Right hindlimb (tissue), 1 donor: Measurements from ENCODE around the gene IGLL5.
A peak's percentile ranks its signal among the peaks of the same experiment; 100 is the strongest.

Experiments used
- DNase-seq: peaks from one replicate; pipeline ENCODE4 v3.0.0-alpha.2; 2018

The IGLL5 gene

DNA sequence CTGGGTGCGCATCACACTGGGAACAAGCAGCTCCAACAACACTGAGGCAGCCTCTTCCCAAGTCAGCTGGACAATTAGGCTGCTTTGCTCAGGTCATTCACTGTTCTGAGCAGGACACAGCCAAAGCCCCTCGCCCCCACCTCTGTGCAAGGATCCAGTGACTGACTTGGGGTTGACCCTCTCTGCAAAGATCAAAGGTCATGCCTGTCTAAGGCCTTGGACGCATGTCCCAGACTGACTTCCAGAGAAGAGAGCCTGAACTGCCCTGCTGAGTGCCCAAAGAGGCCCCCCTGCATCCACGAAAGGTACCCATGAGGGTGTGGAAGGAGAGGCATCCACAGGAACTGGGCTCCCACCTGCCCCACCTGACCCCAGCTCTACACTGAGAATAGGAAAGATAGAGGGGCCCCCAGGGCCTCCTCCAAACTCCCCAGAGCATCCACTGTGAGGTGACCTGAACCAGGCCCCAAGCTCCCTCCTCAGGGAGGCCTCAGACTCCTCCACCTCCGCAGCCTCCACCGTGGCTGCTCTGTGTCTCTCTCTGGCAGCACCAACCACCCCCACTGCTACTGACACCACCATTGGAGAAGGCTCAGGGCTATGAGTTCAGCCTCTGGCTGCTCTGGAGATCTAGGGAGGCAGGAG lies 53.5 kb downstream of the IGLL5 start:
- no peak for DNase-seq

DNA sequence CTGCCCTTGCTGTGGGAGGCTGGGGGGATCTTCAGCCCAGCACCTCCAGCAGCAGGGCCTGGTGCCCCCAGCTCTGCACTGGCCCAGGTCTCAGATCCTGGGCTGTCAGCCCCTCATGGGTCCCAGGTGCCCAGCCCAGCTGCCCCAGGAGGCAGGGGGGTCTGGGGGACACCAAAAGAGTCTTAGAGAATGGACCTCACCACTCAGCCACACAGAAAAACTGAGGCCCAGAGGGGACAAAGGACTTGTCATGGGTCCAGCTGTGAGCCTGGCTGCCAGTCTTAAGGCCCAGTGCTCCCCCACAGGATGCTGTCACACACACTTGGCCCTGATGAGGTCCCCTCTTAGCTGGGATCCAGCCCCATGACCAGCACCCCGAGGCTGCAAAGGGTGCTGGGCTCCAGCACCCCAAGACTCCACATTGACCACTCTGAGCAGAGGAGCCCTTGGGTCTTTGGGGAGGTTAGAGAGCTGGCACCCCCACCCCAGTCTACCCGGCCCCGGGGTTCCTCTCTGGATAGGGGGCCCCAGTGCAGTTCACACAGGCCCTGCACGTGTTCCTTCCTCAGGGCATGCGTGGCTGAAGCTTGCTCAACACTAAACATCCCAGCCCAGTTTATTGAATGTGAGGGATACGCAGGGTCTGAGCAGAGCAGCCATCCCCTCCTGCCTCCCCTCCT lies 54.4 kb downstream of the IGLL5 start:
- no peak for DNase-seq

DNA sequence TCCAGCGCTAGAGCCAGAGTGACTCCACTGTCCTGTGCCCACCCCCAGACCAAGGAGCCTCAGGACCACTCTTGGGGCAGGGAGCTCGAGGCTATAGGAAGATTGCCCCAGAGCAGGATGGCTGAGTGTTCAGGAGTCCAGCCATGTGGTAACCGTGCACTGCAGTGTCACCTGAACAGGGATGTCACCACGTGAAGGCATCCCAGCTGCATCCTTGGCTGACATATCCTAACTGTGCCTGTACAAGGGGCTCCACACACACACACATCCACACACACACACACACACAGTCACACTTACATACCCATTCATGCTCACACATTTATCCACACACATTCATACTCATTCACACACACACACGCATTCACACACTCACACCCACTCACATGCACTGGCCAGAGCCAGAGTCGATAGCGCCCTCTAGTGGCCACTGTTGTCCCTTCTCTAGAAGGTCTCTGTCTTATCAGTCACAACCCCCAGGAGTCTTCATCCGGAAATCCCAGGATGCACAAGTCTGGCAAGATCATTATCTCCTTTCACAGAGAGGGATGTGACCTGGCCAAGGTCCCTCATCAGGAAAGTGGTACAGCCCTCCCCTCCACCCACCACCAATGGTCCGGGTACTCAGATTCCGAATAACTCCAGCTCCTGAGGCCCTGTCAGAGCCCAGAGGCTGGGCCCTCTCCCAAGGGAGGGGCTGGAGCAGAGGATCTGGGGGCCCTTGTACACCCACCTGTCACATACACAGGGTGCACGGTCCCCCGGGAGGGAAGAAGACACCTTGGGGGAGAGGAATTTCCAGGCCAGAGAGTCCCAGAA lies 55.1 kb downstream of the IGLL5 start:
- peak; percentile 57 for DNase-seq

DNA sequence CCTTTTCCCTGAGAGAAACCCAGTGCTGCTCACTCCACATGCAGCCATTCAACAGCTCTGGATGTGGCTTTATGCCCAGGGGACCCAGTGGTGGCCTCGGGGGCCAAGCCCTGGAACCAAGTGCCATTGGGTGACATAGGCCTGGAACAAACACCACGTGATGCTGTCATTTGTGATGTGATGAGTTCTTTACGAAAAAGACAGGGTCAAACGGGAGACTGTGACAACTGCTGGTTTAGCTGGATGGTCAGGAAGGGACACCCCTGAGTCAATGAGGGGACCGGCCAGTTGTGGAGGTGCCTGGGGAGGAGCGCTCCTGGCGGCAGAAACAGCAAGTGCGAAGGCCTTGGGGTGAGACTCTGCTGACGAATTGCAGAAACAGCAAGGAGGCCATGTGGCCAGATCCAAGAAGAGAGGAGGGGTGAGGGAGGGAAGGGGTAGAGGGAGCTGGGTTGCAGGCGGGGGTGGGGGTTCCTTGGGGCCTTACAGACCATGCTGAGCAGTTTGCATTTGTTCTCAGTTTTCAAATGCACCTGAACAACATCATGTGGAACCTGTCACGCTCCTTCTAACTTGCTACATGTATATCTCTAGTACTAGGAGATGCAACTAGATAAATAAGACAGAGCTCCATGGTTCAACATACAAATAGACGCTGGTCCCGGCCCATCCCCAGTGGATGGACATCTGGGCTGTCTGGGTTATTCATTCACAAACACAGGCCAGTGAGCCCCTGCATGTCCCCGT lies 56.1 kb downstream of the IGLL5 start:
- DNase-seq = no peak

DNA sequence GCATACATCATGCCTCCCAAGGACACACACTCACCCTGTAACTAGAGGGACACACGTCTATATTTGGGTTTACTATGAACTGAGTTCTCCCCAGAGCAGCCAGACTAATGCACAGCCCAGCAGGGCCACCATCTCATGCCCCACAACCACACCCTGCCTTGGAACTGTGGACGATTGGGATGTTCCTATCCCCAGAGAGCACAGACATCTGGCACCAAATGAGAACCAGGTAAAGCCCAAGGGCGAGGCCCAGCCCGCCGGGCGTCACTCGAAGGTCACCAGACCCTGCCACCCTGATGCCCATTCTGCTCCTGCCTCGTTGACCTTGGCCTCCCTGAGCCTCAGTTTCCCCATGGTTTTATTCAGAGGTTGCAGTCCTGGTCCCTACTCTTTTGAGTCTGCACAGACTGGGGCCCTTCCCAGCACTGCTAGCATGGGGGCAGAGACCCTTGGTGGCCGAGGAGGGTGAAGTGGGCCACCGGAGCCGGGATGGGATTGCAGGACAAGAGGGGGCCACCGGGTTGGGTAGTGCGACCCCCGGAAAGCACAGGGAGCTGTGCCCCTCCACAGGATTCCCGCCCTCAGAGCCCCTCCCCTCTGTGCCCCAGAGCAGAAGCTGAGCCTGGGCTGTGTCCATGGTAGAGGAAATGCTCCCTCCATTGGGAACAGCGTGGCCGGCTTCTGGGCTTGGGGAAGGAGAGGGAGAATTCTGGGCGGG lies 56.8 kb downstream of the IGLL5 start:
- no peak for DNase-seq

DNA sequence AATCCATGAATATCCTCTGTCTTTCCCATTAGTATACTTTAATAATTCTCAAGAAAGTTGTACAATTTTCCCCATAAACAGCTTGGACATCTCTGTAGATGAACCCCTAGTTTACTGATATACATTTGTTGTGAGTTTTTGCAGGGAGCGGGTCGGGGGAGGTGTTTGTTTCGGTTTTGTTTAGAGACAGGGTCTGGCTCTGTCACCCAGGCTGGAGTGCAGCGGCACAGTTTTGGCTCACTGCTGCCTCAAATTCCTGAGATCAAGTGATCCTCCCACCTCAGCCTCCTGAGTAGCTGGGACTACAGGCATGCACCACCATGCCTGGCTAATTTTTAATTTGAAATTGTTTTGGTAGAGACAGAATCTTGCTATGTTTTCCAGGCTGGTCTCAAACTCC lies 57.6 kb downstream of the IGLL5 start:
- no peak for DNase-seq
